H1 (cell line): ENCODE measurements around the gene LTBP3. TPM values are rescaled to one million over a fixed set of nuclear protein-coding genes. Genes with fewer than 3 reads are reported as not detected.
A peak's percentile ranks its signal among the peaks of the same experiment; 100 is the strongest.

Experiments used
- CTCF ChIA-PET: fragments of 300-600 bp; sonication (Branson Sonifier 250); formaldehyde crosslinking; loops from one replicate; lab custom pipeline; 2021; ENCODE audit not compliant: partially characterized antibody; lab: Charles Lee
- POLR2A ChIA-PET: fragments of 300-600 bp; sonication (Branson Sonifier 250); formaldehyde crosslinking; loops from one replicate; lab custom pipeline; 2021; ENCODE audit warnings: inconsistent platforms; ENCODE audit not compliant: partially characterized antibody; lab: Charles Lee
- DNase-seq, 2 experiments: peaks; one replicate each; pipeline versions ENCODE4 v3.0.0 to v3.0.0-alpha.2; 2010 to 2022; ENCODE audit warnings: low spot score in 2 of 2, low read depth in 1 of 2, mixed read lengths in 1 of 2
- FAIRE-seq: peaks from 2 replicates; lab custom pipeline; 2011; peaks lifted over from hg19 to GRCh38; lab: Jason Lieb, UNC
- H2AFZ ChIP-seq: 2 replicates; pipeline ENCODE4 v1.8.1; 2012; ENCODE audit warnings: low read length, inconsistent platforms
- H2AK5ac ChIP-seq: 2 replicates; pipeline ENCODE4 v1.6.1; 2013; ENCODE audit warnings: low read depth, low read length
- H2BK120ac ChIP-seq: replicated peaks from 2 replicates; pipeline ENCODE3; 2013; ENCODE audit warnings: low read depth, low read length, inconsistent platforms
- H2BK12ac ChIP-seq: 2 replicates; pipeline ENCODE4 v1.6.1; 2013; ENCODE audit warnings: low read depth, low read length
- H2BK15ac ChIP-seq: 2 replicates; pipeline ENCODE4 v1.6.1; 2013; ENCODE audit warnings: low read length
- H2BK20ac ChIP-seq: 2 replicates; pipeline ENCODE4 v1.6.1; 2013; ENCODE audit warnings: low read length
- H2BK5ac ChIP-seq: 2 replicates; pipeline ENCODE4 v1.6.1; 2013; ENCODE audit warnings: low read depth, low read length
- H3K14ac ChIP-seq: 2 replicates; pipeline ENCODE4 v1.6.1; 2013; ENCODE audit warnings: inconsistent platforms; ENCODE audit not compliant: insufficient read length
- H3K18ac ChIP-seq: 2 replicates; pipeline ENCODE4 v1.6.1; 2013; ENCODE audit warnings: low read length; ENCODE audit errors: extremely low read depth
- H3K23ac ChIP-seq: 2 replicates; pipeline ENCODE4 v1.6.1; 2013; ENCODE audit warnings: inconsistent platforms; ENCODE audit not compliant: insufficient read length
- H3K23me2 ChIP-seq: 2 replicates; pipeline ENCODE4 v1.6.1; 2013; ENCODE audit warnings: low read depth, low read length
- H3K27ac ChIP-seq: 2 replicates; pipeline ENCODE4 v1.6.1; 2011; ENCODE audit warnings: low read depth, low read length, inconsistent platforms
- H3K27me3 ChIP-seq, 4 experiments: replicated peaks in 1 of 4; 1 replicate in 1 of 4; 2 replicates in 3 of 4; pipeline versions ENCODE4 v1.6.1 to v1.8.1; 2011 to 2013; ENCODE audit warnings: low read length in 3 of 4, mild to moderate bottlenecking in 3 of 4, inconsistent platforms in 2 of 4, mixed read lengths in 2 of 4, moderate library complexity in 1 of 4; ENCODE audit not compliant: control insufficient read depth in 3 of 4, insufficient read depth in 3 of 4; ENCODE audit errors: extremely low read depth in 1 of 4
- H3K36me3 ChIP-seq, 4 experiments: 2 replicates each; pipeline versions ENCODE4 v1.6.1 to v1.8.1; 2011 to 2013; ENCODE audit warnings: mild to moderate bottlenecking in 4 of 4, low read length in 3 of 4, moderate library complexity in 2 of 4, control low read depth in 1 of 4, inconsistent platforms in 1 of 4; ENCODE audit not compliant: insufficient read depth in 4 of 4, control insufficient read depth in 2 of 4
- H3K4ac ChIP-seq: replicated peaks from 2 replicates; pipeline ENCODE3; 2013; ENCODE audit warnings: low read length, low read depth, mixed read lengths, inconsistent platforms; ENCODE audit not compliant: insufficient read length
- H3K4me1 ChIP-seq, 4 experiments: replicated peaks in 1 of 4; 1 replicate in 1 of 4; 2 replicates in 3 of 4; pipeline versions ENCODE4 v1.6.1 to v1.8.1; 2011 to 2013; ENCODE audit warnings: low read length in 3 of 4, inconsistent platforms in 2 of 4, mixed read lengths in 1 of 4; ENCODE audit not compliant: insufficient read depth in 4 of 4, control insufficient read depth in 3 of 4
- H3K4me2 ChIP-seq, 2 experiments: 2 replicates each; pipeline versions ENCODE4 v1.6.1 to v1.8.1; 2011 to 2013; ENCODE audit warnings: low read depth in 2 of 2, low read length in 2 of 2, control low read depth in 1 of 2, inconsistent platforms in 1 of 2, mild to moderate bottlenecking in 1 of 2; ENCODE audit not compliant: insufficient read depth in 1 of 2
- H3K4me3 ChIP-seq, 4 experiments: fragments of 200-600, 300-600 bp in 1 of 4; sonication (generic), shearing (Covaris generic), sonication (Bioruptor Twin) in 1 of 4; 2 replicates each; pipeline versions ENCODE4 v1.5.1 to v1.8.1; 2011 to 2016; ENCODE audit warnings: low read length in 4 of 4, low read depth in 3 of 4, control low read depth in 2 of 4, inconsistent platforms in 2 of 4, mild to moderate bottlenecking in 2 of 4, mixed read lengths in 1 of 4, moderate library complexity in 1 of 4; ENCODE audit not compliant: insufficient read depth in 2 of 4; ENCODE audit errors: extremely low read depth in 1 of 4
- H3K56ac ChIP-seq: replicated peaks from 2 replicates; pipeline ENCODE3; 2013; ENCODE audit warnings: low read depth, mild to moderate bottlenecking, mixed read lengths, low read length, inconsistent platforms; ENCODE audit not compliant: insufficient read length
- H3K79me1 ChIP-seq: 2 replicates; pipeline ENCODE4 v1.6.1; 2013; ENCODE audit warnings: low read depth, low read length, control low read depth
- H3K79me2 ChIP-seq, 2 experiments: 2 replicates each; pipeline versions ENCODE4 v1.6.1 to v1.8.1; 2012 to 2013; ENCODE audit warnings: low read length in 2 of 2, mild to moderate bottlenecking in 2 of 2, inconsistent platforms in 1 of 2; ENCODE audit not compliant: insufficient read depth in 2 of 2, control insufficient read depth in 1 of 2
- H3K9ac ChIP-seq, 4 experiments: replicated peaks in 1 of 4; 1 replicate in 1 of 4; 2 replicates in 3 of 4; pipeline versions ENCODE4 v1.6.1 to v1.8.1; 2011 to 2013; ENCODE audit warnings: low read depth in 3 of 4, low read length in 3 of 4, control low read depth in 2 of 4, mild to moderate bottlenecking in 2 of 4, moderate library complexity in 2 of 4, inconsistent platforms in 1 of 4; ENCODE audit errors: extremely low read depth in 1 of 4
- H3K9me3 ChIP-seq, 2 experiments: 2 replicates each; pipeline versions ENCODE4 v1.6.1 to v1.8.1; 2012 to 2013; ENCODE audit warnings: mild to moderate bottlenecking in 2 of 2, moderate library complexity in 2 of 2, control low read depth in 1 of 2, inconsistent platforms in 1 of 2, low read depth in 1 of 2, low read length in 1 of 2, mixed read lengths in 1 of 2; ENCODE audit not compliant: insufficient read depth in 2 of 2
- H4K20me1 ChIP-seq, 2 experiments: replicated peaks in 1 of 2; 2 replicates each; pipeline versions ENCODE3 to v1.8.1; 2011 to 2013; ENCODE audit warnings: inconsistent platforms in 2 of 2, low read length in 2 of 2, mild to moderate bottlenecking in 1 of 2; ENCODE audit not compliant: insufficient read depth in 2 of 2, control insufficient read depth in 1 of 2
- H4K5ac ChIP-seq: 2 replicates; pipeline ENCODE4 v1.6.1; 2013; ENCODE audit warnings: low read length, low read depth, mixed read lengths, inconsistent platforms; ENCODE audit not compliant: insufficient read length
- H4K8ac ChIP-seq: 2 replicates; pipeline ENCODE4 v1.8.0; 2013; ENCODE audit warnings: mild to moderate bottlenecking, moderate library complexity, low read length, inconsistent platforms; ENCODE audit not compliant: insufficient read depth; ENCODE audit errors: extremely low read depth
- H4K91ac ChIP-seq: replicated peaks from 2 replicates; pipeline ENCODE3; 2013; ENCODE audit warnings: low read length, mixed read lengths, inconsistent platforms; ENCODE audit not compliant: insufficient read length
- WGBS, 2 experiments: shearing (Covaris generic) in 1 of 2; methylation state at CpG; one replicate each; pipeline versions ENCODE4 v1.1.6 to v1.1.7; 2013 to 2015; ENCODE audit warnings: low lambda C conversion rate in 2 of 2, mixed read lengths in 2 of 2, inconsistent platforms in 1 of 2, low coverage in 1 of 2, missing lambda C conversion rate in 1 of 2; ENCODE audit not compliant: insufficient replicate concordance in 2 of 2, insufficient coverage in 1 of 2, insufficient read length in 1 of 2; ENCODE audit errors: extremely low coverage in 1 of 2, missing lambda C conversion rate in 1 of 2; 5-methylcytosine and 5-hydroxymethylcytosine counted together
- polyA plus RNA-seq, 7 experiments: library from polyadenylated mRNA; depleted of rRNA in 3 of 7; stranded (reverse) in 5 of 7; unstranded in 2 of 7; fragments of >200 nt in 5 of 7; fragments of 200-250 nt in 2 of 7; gene quantifications; 1 replicate in 5 of 7; 2 replicates in 1 of 7; 4 replicates in 1 of 7; pipeline versions ENCODE4 v1.2.1 to v1.2.3, GENCODE V29; 2011 to 2013; ENCODE audit warnings: missing spikeins in 2 of 7, mixed read lengths in 2 of 7
- total RNA-seq: library from RNA; stranded (reverse); fragmentation: NEBNext Ultra II Directional; extraction: Animal tissue kit (Norgen Biotek cat#: 25700); gene quantifications from 2 replicates; pipeline ENCODE4 v1.2.1, GENCODE V29; 2021

The LTBP3 gene
- total and polyA plus RNA-seq, 2 of the 8 experiments (the other 6 are each of a cell fraction or from before 2014, with no cell fraction given): 12.8 to 17.8 TPM

DNA sequence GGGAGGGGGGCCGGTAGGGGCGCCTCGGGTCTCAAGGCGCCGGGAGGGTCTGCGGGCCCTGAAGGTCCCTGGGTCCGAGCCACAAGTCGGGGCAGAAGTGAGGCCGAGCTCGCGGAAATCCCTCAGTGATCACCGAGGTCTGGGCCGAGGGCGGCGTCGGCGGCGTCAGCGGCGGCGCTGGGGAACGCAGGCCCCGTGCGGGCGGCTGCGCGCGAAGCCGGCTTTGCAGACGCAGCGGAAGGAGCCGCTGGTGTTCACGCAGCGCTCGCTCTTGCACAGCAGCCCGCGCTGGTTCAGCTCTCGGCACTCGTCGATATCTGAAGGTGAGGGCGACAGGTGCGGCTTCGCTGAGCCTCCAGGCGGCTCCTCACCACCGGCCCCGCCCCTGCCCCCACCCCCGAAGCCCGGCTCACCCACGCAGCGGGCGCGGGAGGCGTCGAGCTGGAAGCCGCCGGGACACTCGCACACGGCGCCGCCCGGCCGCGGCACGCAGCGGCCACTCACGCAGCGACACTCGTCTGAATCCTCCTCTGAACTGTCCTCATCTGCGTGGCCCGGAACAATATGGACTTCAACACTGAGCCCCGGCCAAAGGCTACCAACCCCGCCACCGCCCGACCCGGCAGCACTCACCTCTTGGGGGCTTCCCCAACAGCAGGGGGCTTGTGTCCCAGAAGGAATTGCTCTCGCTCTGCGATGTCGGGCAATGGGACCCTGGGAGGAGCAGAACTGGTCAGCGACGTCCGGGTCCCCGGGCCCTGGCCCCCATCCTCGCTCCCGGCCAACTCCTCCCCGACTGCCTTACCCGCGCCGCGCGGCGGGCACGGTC, 19.0 kb downstream of the LTBP3 start:
- Histone ChIP-seq H3K9me3 (no peaks in the 10 kb centered on the region), H4K5ac (no peak overlapping the region), H2BK15ac (no peak overlapping the region), H3K23ac (no peak overlapping the region), H3K18ac (no peak overlapping the region; the same call in none of the 2 replicates), H2BK120ac (no peak overlapping the region), H3K79me2 (no peaks in the 10 kb centered on the region), H3K56ac (no peak overlapping the region), H3K4ac (peak overlapping the region; percentile 17), H3K23me2 (peaks cover 17% of the 10 kb centered on the region), H4K20me1 (peaks cover 3 to 14% of the 10 kb centered on the region in 2 experiments), H3K36me3 (peaks cover 0 to 6% (median 2%) of the 10 kb centered on the region in 4 experiments; a peak in 3 of 8 replicates), H2BK12ac (no peak overlapping the region), H3K14ac (no peak overlapping the region), H3K4me3 (peak overlapping the region; percentile 16 to 68 (median 40)), H3K4me2 (peak overlapping the region; percentile 64 to 89), H2AK5ac (no peak overlapping the region), H2BK5ac (no peak overlapping the region), H4K91ac (peak overlapping the region; percentile 73), H3K9ac (no peak overlapping the region), H2BK20ac (no peak overlapping the region), H4K8ac (peak overlapping the region; percentile 73), H3K4me1 (peaks cover 0 to 9% (median 1%) of the 10 kb centered on the region in 4 experiments; a peak in 5 of 7 replicates), H2AFZ (no peak overlapping the region), H3K27ac (no peak overlapping the region), H3K27me3 (peaks cover 0 to 24% (median 13%) of the 10 kb centered on the region in 4 experiments; a peak in 6 of 7 replicates), H3K79me1 (no peaks in the 10 kb centered on the region)
- no peak for FAIRE-seq
- DNase-seq: peak in 1 of 2 experiments; percentile 71
- POLR2A ChIA-PET: interaction anchor here (0.8 to 5.2 kb wide), 18 partner anchors 10 to 661 kb away, joined by 3 to 62 read pairs (median 6); partner anchors contain the start of genes EHD1, FAM89B, MALAT1 and SCYL1
- 7% methylated on average over 34 of the region's 92 CpGs; no CpG with 5 or more reads in 1 of the 2 experiments for WGBS, 2 experiments
- CTCF ChIA-PET: interaction anchor here (0.6 to 10.5 kb wide), 13 partner anchors 8 to 435 kb away, joined by 3 to 284 read pairs (median 6); partner anchors contain the start of genes EHBP1L1, FAM89B, LTBP3 and SCYL1
